ENCODE data around the gene CCNE1.

Gene CCNE1

DNA sequence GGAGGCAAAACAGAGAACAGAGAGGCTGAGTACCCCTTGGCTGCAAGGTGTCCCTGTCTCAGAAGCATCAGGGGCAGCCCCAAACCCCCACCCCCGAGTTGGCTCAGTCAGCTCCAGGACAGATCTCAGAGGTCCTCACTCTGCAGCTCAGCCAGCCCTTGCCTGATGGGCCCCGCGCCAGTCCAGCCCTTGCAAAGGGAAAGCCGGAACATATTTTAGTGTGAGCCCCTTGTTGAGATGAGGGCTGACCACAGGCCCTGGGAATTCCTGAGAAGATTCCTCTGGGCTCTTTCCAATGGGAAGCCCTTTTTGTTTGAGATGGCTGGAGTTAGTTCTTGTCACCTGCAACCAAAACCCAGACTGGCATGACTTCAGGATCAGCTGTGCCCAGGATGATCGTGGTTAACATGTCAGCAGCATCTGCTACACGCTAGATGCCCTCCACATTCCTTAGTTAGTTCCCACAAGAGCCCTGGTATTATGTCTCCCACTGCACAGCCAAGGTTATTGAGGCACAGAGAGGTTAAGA is 33.9 kb upstream of the CCNE1 start:
- Histone ChIP-seq H3K4me1 (ENCODE audit: control insufficient read depth, insufficient read depth, low read length) (no peaks in the 10 kb centered on the region), H3K4me3 (ENCODE audit: low read depth, low read length) (no peak overlapping the region), H3K36me3 (ENCODE audit: control insufficient read depth in 2 of 2, insufficient read depth in 1 of 2, low read length in 2 of 2) (no peaks in the 10 kb centered on the region), H3K9me3 (ENCODE audit: control insufficient read depth, insufficient read depth, low read depth, low read length) (no peaks in the 10 kb centered on the region), H3K27ac (ENCODE audit: extremely low read depth, low read depth, low read length) (no peak overlapping the region)
- TF ChIP-seq, protein P1, sequence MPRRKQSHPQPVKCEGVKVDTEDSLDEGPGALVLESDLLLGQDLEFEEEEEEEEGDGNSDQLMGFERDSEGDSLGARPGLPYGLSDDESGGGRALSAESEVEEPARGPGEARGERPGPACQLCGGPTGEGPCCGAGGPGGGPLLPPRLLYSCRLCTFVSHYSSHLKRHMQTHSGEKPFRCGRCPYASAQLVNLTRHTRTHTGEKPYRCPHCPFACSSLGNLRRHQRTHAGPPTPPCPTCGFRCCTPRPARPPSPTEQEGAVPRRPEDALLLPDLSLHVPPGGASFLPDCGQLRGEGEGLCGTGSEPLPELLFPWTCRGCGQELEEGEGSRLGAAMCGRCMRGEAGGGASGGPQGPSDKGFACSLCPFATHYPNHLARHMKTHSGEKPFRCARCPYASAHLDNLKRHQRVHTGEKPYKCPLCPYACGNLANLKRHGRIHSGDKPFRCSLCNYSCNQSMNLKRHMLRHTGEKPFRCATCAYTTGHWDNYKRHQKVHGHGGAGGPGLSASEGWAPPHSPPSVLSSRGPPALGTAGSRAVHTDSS (tag by site-specific recombination; IDR thresholded peaks at IDR 0.05) = no peak
- 0 out of 2 replicates have a peak, but pooled peaks have one; percentile 23 for TF ChIP-seq ZNF335 (tag by site-specific recombination; conservative IDR thresholded peaks at IDR 0.05)
- CTCF ChIA-PET = interaction anchor here (0.8 to 3.2 kb wide), 6 partner anchors 10 to 78 kb away, joined by 3 to 26 read pairs (median 4); no protein-coding TSS in a partner anchor
- POLR2A ChIA-PET = interaction anchor here (2.3 kb wide), 1 partner anchor 67 kb away, joined by 10 read pairs; no protein-coding TSS in a partner anchor

GRCh38 chr19:29779921-29780320 is 31.9 kb upstream of the CCNE1 start:
- TF ChIP-seq ZFP37 (tag by site-specific recombination; IDR thresholded peaks at IDR 0.05) (no peak), ZNF830 (tag by site-specific recombination; IDR thresholded peaks at IDR 0.05; ENCODE audit: low read depth) (no peak), ZNF777 (tag by site-specific recombination; IDR thresholded peaks at IDR 0.05; ENCODE audit: borderline replicate concordance) (no peak), ZNF555 (tag by site-specific recombination; conservative IDR thresholded peaks at IDR 0.05) (no peak), ZNF146 (tag by site-specific recombination; IDR thresholded peaks at IDR 0.05) (no peak), GLIS2 (tag by site-specific recombination; IDR thresholded peaks at IDR 0.05) (peak; percentile 76), ZNF585B (tag by site-specific recombination; IDR thresholded peaks at IDR 0.05) (no peak), BCL11B (tag by site-specific recombination; IDR thresholded peaks at IDR 0.05; ENCODE audit: low read depth) (peak; percentile 65), ZNF112 (tag by site-specific recombination; IDR thresholded peaks at IDR 0.05) (no peak)
- TF ChIP-seq, protein P2, sequence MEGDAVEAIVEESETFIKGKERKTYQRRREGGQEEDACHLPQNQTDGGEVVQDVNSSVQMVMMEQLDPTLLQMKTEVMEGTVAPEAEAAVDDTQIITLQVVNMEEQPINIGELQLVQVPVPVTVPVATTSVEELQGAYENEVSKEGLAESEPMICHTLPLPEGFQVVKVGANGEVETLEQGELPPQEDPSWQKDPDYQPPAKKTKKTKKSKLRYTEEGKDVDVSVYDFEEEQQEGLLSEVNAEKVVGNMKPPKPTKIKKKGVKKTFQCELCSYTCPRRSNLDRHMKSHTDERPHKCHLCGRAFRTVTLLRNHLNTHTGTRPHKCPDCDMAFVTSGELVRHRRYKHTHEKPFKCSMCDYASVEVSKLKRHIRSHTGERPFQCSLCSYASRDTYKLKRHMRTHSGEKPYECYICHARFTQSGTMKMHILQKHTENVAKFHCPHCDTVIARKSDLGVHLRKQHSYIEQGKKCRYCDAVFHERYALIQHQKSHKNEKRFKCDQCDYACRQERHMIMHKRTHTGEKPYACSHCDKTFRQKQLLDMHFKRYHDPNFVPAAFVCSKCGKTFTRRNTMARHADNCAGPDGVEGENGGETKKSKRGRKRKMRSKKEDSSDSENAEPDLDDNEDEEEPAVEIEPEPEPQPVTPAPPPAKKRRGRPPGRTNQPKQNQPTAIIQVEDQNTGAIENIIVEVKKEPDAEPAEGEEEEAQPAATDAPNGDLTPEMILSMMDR (tag by site-specific recombination; IDR thresholded peaks at IDR 0.05) = peak; percentile 50; the same call in 1 of the 2 replicates
- CTCF ChIA-PET = interaction anchor here (1.0 to 3.2 kb wide), 5 partner anchors 8 to 903 kb away, joined by 4 to 26 read pairs (median 4); no protein-coding TSS in a partner anchor
- Histone ChIP-seq H3K36me3 (ENCODE audit: control insufficient read depth in 2 of 2, insufficient read depth in 1 of 2, low read length in 2 of 2) (no peaks in the 10 kb centered on the region), H3K27ac (ENCODE audit: extremely low read depth, low read depth, low read length) (no peak overlapping the region), H3K4me1 (ENCODE audit: control insufficient read depth, insufficient read depth, low read length) (no peaks in the 10 kb centered on the region), H3K4me3 (ENCODE audit: low read depth, low read length) (no peak overlapping the region), H3K9me3 (ENCODE audit: control insufficient read depth, insufficient read depth, low read depth, low read length) (no peaks in the 10 kb centered on the region)
- POLR2A ChIA-PET = interaction anchor here (1.5 kb wide), 1 partner anchor 174 kb away, joined by 3 read pairs; the partner anchor contains the start of gene POP4

- H3K4me3 ChIP-seq (ENCODE audit: low read depth, low read length) = no peak overlapping the region
- no peaks in the 10 kb centered on the region for H3K4me1 ChIP-seq (ENCODE audit: control insufficient read depth, insufficient read depth, low read length)
- TF ChIP-seq HOXC10 (CRISPR knock-in tag; IDR thresholded peaks at IDR 0.05) (no peak), TRIM28 (IDR thresholded peaks at IDR 0.05; ENCODE audit: borderline replicate concordance, low read length) (no peak), ZNF514 (tag by site-specific recombination; IDR thresholded peaks at IDR 0.05) (no peak), KLF1 (tag by site-specific recombination; IDR thresholded peaks at IDR 0.05) (no peak)
- TF ChIP-seq, protein P3, sequence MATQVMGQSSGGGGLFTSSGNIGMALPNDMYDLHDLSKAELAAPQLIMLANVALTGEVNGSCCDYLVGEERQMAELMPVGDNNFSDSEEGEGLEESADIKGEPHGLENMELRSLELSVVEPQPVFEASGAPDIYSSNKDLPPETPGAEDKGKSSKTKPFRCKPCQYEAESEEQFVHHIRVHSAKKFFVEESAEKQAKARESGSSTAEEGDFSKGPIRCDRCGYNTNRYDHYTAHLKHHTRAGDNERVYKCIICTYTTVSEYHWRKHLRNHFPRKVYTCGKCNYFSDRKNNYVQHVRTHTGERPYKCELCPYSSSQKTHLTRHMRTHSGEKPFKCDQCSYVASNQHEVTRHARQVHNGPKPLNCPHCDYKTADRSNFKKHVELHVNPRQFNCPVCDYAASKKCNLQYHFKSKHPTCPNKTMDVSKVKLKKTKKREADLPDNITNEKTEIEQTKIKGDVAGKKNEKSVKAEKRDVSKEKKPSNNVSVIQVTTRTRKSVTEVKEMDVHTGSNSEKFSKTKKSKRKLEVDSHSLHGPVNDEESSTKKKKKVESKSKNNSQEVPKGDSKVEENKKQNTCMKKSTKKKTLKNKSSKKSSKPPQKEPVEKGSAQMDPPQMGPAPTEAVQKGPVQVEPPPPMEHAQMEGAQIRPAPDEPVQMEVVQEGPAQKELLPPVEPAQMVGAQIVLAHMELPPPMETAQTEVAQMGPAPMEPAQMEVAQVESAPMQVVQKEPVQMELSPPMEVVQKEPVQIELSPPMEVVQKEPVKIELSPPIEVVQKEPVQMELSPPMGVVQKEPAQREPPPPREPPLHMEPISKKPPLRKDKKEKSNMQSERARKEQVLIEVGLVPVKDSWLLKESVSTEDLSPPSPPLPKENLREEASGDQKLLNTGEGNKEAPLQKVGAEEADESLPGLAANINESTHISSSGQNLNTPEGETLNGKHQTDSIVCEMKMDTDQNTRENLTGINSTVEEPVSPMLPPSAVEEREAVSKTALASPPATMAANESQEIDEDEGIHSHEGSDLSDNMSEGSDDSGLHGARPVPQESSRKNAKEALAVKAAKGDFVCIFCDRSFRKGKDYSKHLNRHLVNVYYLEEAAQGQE (tag by site-specific recombination; IDR thresholded peaks at IDR 0.05) = no peak
- no peaks in the 10 kb centered on the region for H3K9me3 ChIP-seq (ENCODE audit: control insufficient read depth, insufficient read depth, low read depth, low read length)
- POLR2A ChIA-PET = no interaction called here
- CTCF ChIA-PET = interaction anchor here (0.7 to 0.9 kb wide), 3 partner anchors 9 to 91 kb away, joined by 3 to 4 read pairs (median 3); no protein-coding TSS in a partner anchor
- no peaks in the 10 kb centered on the region for H3K36me3 ChIP-seq (ENCODE audit: control insufficient read depth in 2 of 2, insufficient read depth in 1 of 2, low read length in 2 of 2)
- H3K27ac ChIP-seq (ENCODE audit: extremely low read depth, low read depth, low read length) = no peak overlapping the region
Measured at GRCh38 chr19:29781386-29782259, 30.2 kb upstream of the CCNE1 start.

Data from HEK293 (cell line).